Fibroblast of skin of back (primary cell): ENCODE results near the gene SCN1A.
A peak's percentile ranks its signal among the peaks of the same experiment; 100 is the strongest.
"Not testable (repeated sequence)": the region's sequence is repeated elsewhere in the genome, so short reads cannot be mapped to it uniquely, and the experiment has no call there.

Source experiments
- DNase-seq: peaks from one replicate; pipeline ENCODE4 v3.0.0-alpha.2; 2013

Gene SCN1A

GRCh38 chr2:166135152-166135848, 7.5 kb upstream of the SCN1A start:
- DNase-seq: no peak

GRCh38 chr2:166134252-166135151, 6.7 kb upstream of the SCN1A start:
- no peak for DNase-seq

GRCh38 chr2:166133653-166134052, 5.8 kb upstream of the SCN1A start:
- no peak for DNase-seq

- no peak for DNase-seq
These were observed 311 bp upstream of the SCN1A start for GRCh38 chr2:166128156-166128505.

GRCh38 chr2:166126007-166126639, 1.7 kb downstream of the SCN1A start:
- DNase-seq: no peak

- DNase-seq: no peak
These were observed 2.3 kb downstream of the SCN1A start for GRCh38 chr2:166125557-166125956.

GRCh38 chr2:166118180-166118579, 9.6 kb downstream of the SCN1A start:
- DNase-seq: no peak

GRCh38 chr2:166117491-166117890, 10.3 kb downstream of the SCN1A start:
- DNase-seq: no peak

GRCh38 chr2:166115589-166115988, 12.2 kb downstream of the SCN1A start:
- DNase-seq: no peak

GRCh38 chr2:166112193-166112605, 15.6 kb downstream of the SCN1A start:
- DNase-seq: no peak

- no peak for DNase-seq
These were observed 21.3 kb downstream of the SCN1A start for GRCh38 chr2:166106431-166107015.

GRCh38 chr2:166104773-166105172, 23.0 kb downstream of the SCN1A start:
- DNase-seq: no peak

GRCh38 chr2:166104084-166104483, 23.7 kb downstream of the SCN1A start:
- no peak for DNase-seq

GRCh38 chr2:166103277-166103676, 24.5 kb downstream of the SCN1A start:
- not testable (repeated sequence) for DNase-seq

- no peak for DNase-seq
These were observed 33.5 kb downstream of the SCN1A start for GRCh38 chr2:166094325-166094724.

GRCh38 chr2:166092889-166093288, 34.9 kb downstream of the SCN1A start:
- DNase-seq: peak; percentile 41

GRCh38 chr2:166091439-166091838, 36.4 kb downstream of the SCN1A start:
- no peak for DNase-seq

GRCh38 chr2:166090908-166091307, 36.9 kb downstream of the SCN1A start:
- no peak for DNase-seq

GRCh38 chr2:166090346-166090745, 37.5 kb downstream of the SCN1A start:
- no peak for DNase-seq

- no peak for DNase-seq
These were observed 39.2 kb downstream of the SCN1A start for GRCh38 chr2:166088634-166089033.

- no peak for DNase-seq
These were observed 43.5 kb downstream of the SCN1A start for GRCh38 chr2:166084301-166084700.

- DNase-seq: no peak
These were observed 45.1 kb downstream of the SCN1A start for GRCh38 chr2:166082736-166083135.

- DNase-seq: no peak
These were observed 46.0 kb downstream of the SCN1A start for GRCh38 chr2:166081852-166082251.
